HG03280 (cell line): ENCODE data around the gene MRPL36.
A peak's percentile ranks its signal among the peaks of the same experiment; 100 is the strongest.
"Not testable (repeated sequence)": the region's sequence is repeated elsewhere in the genome, so short reads cannot be mapped to it uniquely, and the experiment has no call there.

Source experiments
- ATAC-seq: cut with Tn5 transposase; IDR thresholded peaks from one replicate; pipeline ENCODE4 v1.9.1; 2021; ENCODE audit warnings: mild to moderate bottlenecking, moderate library complexity; ENCODE audit not compliant: unreplicated experiment

The MRPL36 gene

GRCh38 chr5:1832511-1833250 is 33.0 kb upstream of the MRPL36 start:
- ATAC-seq: no peak

GRCh38 chr5:1831677-1832313 is 32.2 kb upstream of the MRPL36 start:
- ATAC-seq: no peak

- no peak for ATAC-seq
Observed at GRCh38 chr5:1831257-1831656, 31.6 kb upstream of the MRPL36 start.

GRCh38 chr5:1830571-1831228 is 31.1 kb upstream of the MRPL36 start:
- ATAC-seq: no peak

- ATAC-seq: peak; percentile 66
Observed at GRCh38 chr5:1827886-1828397, 28.3 kb upstream of the MRPL36 start.

GRCh38 chr5:1827025-1827885 is 27.6 kb upstream of the MRPL36 start:
- ATAC-seq: no peak

GRCh38 chr5:1826235-1826980 is 26.8 kb upstream of the MRPL36 start:
- no peak for ATAC-seq

GRCh38 chr5:1824903-1825841 is 25.5 kb upstream of the MRPL36 start:
- ATAC-seq: no peak

GRCh38 chr5:1824109-1824821 is 24.6 kb upstream of the MRPL36 start:
- ATAC-seq: no peak

- no peak for ATAC-seq
Observed at GRCh38 chr5:1823381-1824034, 23.9 kb upstream of the MRPL36 start.

- ATAC-seq: no peak
Observed at GRCh38 chr5:1821862-1822261, 22.2 kb upstream of the MRPL36 start.

- ATAC-seq: no peak
Observed at GRCh38 chr5:1820926-1821325, 21.3 kb upstream of the MRPL36 start.

GRCh38 chr5:1820381-1820780 is 20.7 kb upstream of the MRPL36 start:
- no peak for ATAC-seq

- no peak for ATAC-seq
Observed at GRCh38 chr5:1819458-1819857, 19.8 kb upstream of the MRPL36 start.

- no peak for ATAC-seq
Observed at GRCh38 chr5:1818784-1819183, 19.1 kb upstream of the MRPL36 start.

- no peak for ATAC-seq
Observed at GRCh38 chr5:1817261-1818043, 17.8 kb upstream of the MRPL36 start.

- not testable (repeated sequence) for ATAC-seq
Observed at GRCh38 chr5:1816495-1817089, 17.0 kb upstream of the MRPL36 start.
